H1 (cell line): ENCODE measurements around the gene RPL36A. TPM values are rescaled to one million over a fixed set of nuclear protein-coding genes. Genes with fewer than 3 reads are reported as not detected.

ENCODE experiments used
- CTCF ChIA-PET: fragments of 300-600 bp; sonication (Branson Sonifier 250); formaldehyde crosslinking; loops from one replicate; lab custom pipeline; 2021; ENCODE audit not compliant: partially characterized antibody; lab: Charles Lee
- POLR2A ChIA-PET: fragments of 300-600 bp; sonication (Branson Sonifier 250); formaldehyde crosslinking; loops from one replicate; lab custom pipeline; 2021; ENCODE audit warnings: inconsistent platforms; ENCODE audit not compliant: partially characterized antibody; lab: Charles Lee
- DNase-seq, 2 experiments: peaks; one replicate each; pipeline versions ENCODE4 v3.0.0 to v3.0.0-alpha.2; 2010 to 2022; ENCODE audit warnings: low spot score in 2 of 2, low read depth in 1 of 2, mixed read lengths in 1 of 2
- FAIRE-seq: peaks from 2 replicates; lab custom pipeline; 2011; peaks lifted over from hg19 to GRCh38; lab: Jason Lieb, UNC
- H2AFZ ChIP-seq: 2 replicates; pipeline ENCODE4 v1.8.1; 2012; ENCODE audit warnings: low read length, inconsistent platforms
- H2AK5ac ChIP-seq: 2 replicates; pipeline ENCODE4 v1.6.1; 2013; ENCODE audit warnings: low read depth, low read length
- H2BK120ac ChIP-seq: replicated peaks from 2 replicates; pipeline ENCODE3; 2013; ENCODE audit warnings: low read depth, low read length, inconsistent platforms
- H2BK12ac ChIP-seq: 2 replicates; pipeline ENCODE4 v1.6.1; 2013; ENCODE audit warnings: low read depth, low read length
- H2BK15ac ChIP-seq: 2 replicates; pipeline ENCODE4 v1.6.1; 2013; ENCODE audit warnings: low read length
- H2BK20ac ChIP-seq: 2 replicates; pipeline ENCODE4 v1.6.1; 2013; ENCODE audit warnings: low read length
- H2BK5ac ChIP-seq: 2 replicates; pipeline ENCODE4 v1.6.1; 2013; ENCODE audit warnings: low read depth, low read length
- H3K14ac ChIP-seq: 2 replicates; pipeline ENCODE4 v1.6.1; 2013; ENCODE audit warnings: inconsistent platforms; ENCODE audit not compliant: insufficient read length
- H3K18ac ChIP-seq: 2 replicates; pipeline ENCODE4 v1.6.1; 2013; ENCODE audit warnings: low read length; ENCODE audit errors: extremely low read depth
- H3K23ac ChIP-seq: 2 replicates; pipeline ENCODE4 v1.6.1; 2013; ENCODE audit warnings: inconsistent platforms; ENCODE audit not compliant: insufficient read length
- H3K23me2 ChIP-seq: 2 replicates; pipeline ENCODE4 v1.6.1; 2013; ENCODE audit warnings: low read depth, low read length
- H3K27ac ChIP-seq: 2 replicates; pipeline ENCODE4 v1.6.1; 2011; ENCODE audit warnings: low read depth, low read length, inconsistent platforms
- H3K27me3 ChIP-seq, 4 experiments: replicated peaks in 1 of 4; 1 replicate in 1 of 4; 2 replicates in 3 of 4; pipeline versions ENCODE4 v1.6.1 to v1.8.1; 2011 to 2013; ENCODE audit warnings: low read length in 3 of 4, mild to moderate bottlenecking in 3 of 4, inconsistent platforms in 2 of 4, mixed read lengths in 2 of 4, moderate library complexity in 1 of 4; ENCODE audit not compliant: control insufficient read depth in 3 of 4, insufficient read depth in 3 of 4; ENCODE audit errors: extremely low read depth in 1 of 4
- H3K36me3 ChIP-seq, 4 experiments: 2 replicates each; pipeline versions ENCODE4 v1.6.1 to v1.8.1; 2011 to 2013; ENCODE audit warnings: mild to moderate bottlenecking in 4 of 4, low read length in 3 of 4, moderate library complexity in 2 of 4, control low read depth in 1 of 4, inconsistent platforms in 1 of 4; ENCODE audit not compliant: insufficient read depth in 4 of 4, control insufficient read depth in 2 of 4
- H3K4ac ChIP-seq: replicated peaks from 2 replicates; pipeline ENCODE3; 2013; ENCODE audit warnings: low read length, low read depth, mixed read lengths, inconsistent platforms; ENCODE audit not compliant: insufficient read length
- H3K4me1 ChIP-seq, 4 experiments: replicated peaks in 1 of 4; 1 replicate in 1 of 4; 2 replicates in 3 of 4; pipeline versions ENCODE4 v1.6.1 to v1.8.1; 2011 to 2013; ENCODE audit warnings: low read length in 3 of 4, inconsistent platforms in 2 of 4, mixed read lengths in 1 of 4; ENCODE audit not compliant: insufficient read depth in 4 of 4, control insufficient read depth in 3 of 4
- H3K4me2 ChIP-seq, 2 experiments: 2 replicates each; pipeline versions ENCODE4 v1.6.1 to v1.8.1; 2011 to 2013; ENCODE audit warnings: low read depth in 2 of 2, low read length in 2 of 2, control low read depth in 1 of 2, inconsistent platforms in 1 of 2, mild to moderate bottlenecking in 1 of 2; ENCODE audit not compliant: insufficient read depth in 1 of 2
- H3K4me3 ChIP-seq, 4 experiments: fragments of 200-600, 300-600 bp in 1 of 4; sonication (generic), shearing (Covaris generic), sonication (Bioruptor Twin) in 1 of 4; 2 replicates each; pipeline versions ENCODE4 v1.5.1 to v1.8.1; 2011 to 2016; ENCODE audit warnings: low read length in 4 of 4, low read depth in 3 of 4, control low read depth in 2 of 4, inconsistent platforms in 2 of 4, mild to moderate bottlenecking in 2 of 4, mixed read lengths in 1 of 4, moderate library complexity in 1 of 4; ENCODE audit not compliant: insufficient read depth in 2 of 4; ENCODE audit errors: extremely low read depth in 1 of 4
- H3K56ac ChIP-seq: replicated peaks from 2 replicates; pipeline ENCODE3; 2013; ENCODE audit warnings: low read depth, mild to moderate bottlenecking, mixed read lengths, low read length, inconsistent platforms; ENCODE audit not compliant: insufficient read length
- H3K79me1 ChIP-seq: 2 replicates; pipeline ENCODE4 v1.6.1; 2013; ENCODE audit warnings: low read depth, low read length, control low read depth
- H3K79me2 ChIP-seq, 2 experiments: 2 replicates each; pipeline versions ENCODE4 v1.6.1 to v1.8.1; 2012 to 2013; ENCODE audit warnings: low read length in 2 of 2, mild to moderate bottlenecking in 2 of 2, inconsistent platforms in 1 of 2; ENCODE audit not compliant: insufficient read depth in 2 of 2, control insufficient read depth in 1 of 2
- H3K9ac ChIP-seq, 4 experiments: replicated peaks in 1 of 4; 1 replicate in 1 of 4; 2 replicates in 3 of 4; pipeline versions ENCODE4 v1.6.1 to v1.8.1; 2011 to 2013; ENCODE audit warnings: low read depth in 3 of 4, low read length in 3 of 4, control low read depth in 2 of 4, mild to moderate bottlenecking in 2 of 4, moderate library complexity in 2 of 4, inconsistent platforms in 1 of 4; ENCODE audit errors: extremely low read depth in 1 of 4
- H3K9me3 ChIP-seq, 2 experiments: 2 replicates each; pipeline versions ENCODE4 v1.6.1 to v1.8.1; 2012 to 2013; ENCODE audit warnings: mild to moderate bottlenecking in 2 of 2, moderate library complexity in 2 of 2, control low read depth in 1 of 2, inconsistent platforms in 1 of 2, low read depth in 1 of 2, low read length in 1 of 2, mixed read lengths in 1 of 2; ENCODE audit not compliant: insufficient read depth in 2 of 2
- H4K20me1 ChIP-seq, 2 experiments: replicated peaks in 1 of 2; 2 replicates each; pipeline versions ENCODE3 to v1.8.1; 2011 to 2013; ENCODE audit warnings: inconsistent platforms in 2 of 2, low read length in 2 of 2, mild to moderate bottlenecking in 1 of 2; ENCODE audit not compliant: insufficient read depth in 2 of 2, control insufficient read depth in 1 of 2
- H4K5ac ChIP-seq: 2 replicates; pipeline ENCODE4 v1.6.1; 2013; ENCODE audit warnings: low read length, low read depth, mixed read lengths, inconsistent platforms; ENCODE audit not compliant: insufficient read length
- H4K8ac ChIP-seq: 2 replicates; pipeline ENCODE4 v1.8.0; 2013; ENCODE audit warnings: mild to moderate bottlenecking, moderate library complexity, low read length, inconsistent platforms; ENCODE audit not compliant: insufficient read depth; ENCODE audit errors: extremely low read depth
- H4K91ac ChIP-seq: replicated peaks from 2 replicates; pipeline ENCODE3; 2013; ENCODE audit warnings: low read length, mixed read lengths, inconsistent platforms; ENCODE audit not compliant: insufficient read length
- ATF2 ChIP-seq: IDR thresholded peaks from 2 replicates; pipeline ENCODE4 v1.6.1; 2012; ENCODE audit warnings: low read length, inconsistent platforms
- NRF1 ChIP-seq: IDR thresholded peaks from 2 replicates; pipeline ENCODE4 v1.6.1; 2011; ENCODE audit warnings: mild to moderate bottlenecking, low read depth, low read length, improper control_type of control experiment
- RXRA ChIP-seq: IDR thresholded peaks from 2 replicates; pipeline ENCODE4 v1.6.1; 2011; ENCODE audit warnings: low read depth, mild to moderate bottlenecking, low read length, moderate library complexity; ENCODE audit not compliant: insufficient read depth
- SP2 ChIP-seq: IDR thresholded peaks from 2 replicates; pipeline ENCODE4 v1.6.1; 2012; ENCODE audit warnings: mild to moderate bottlenecking, low read length, inconsistent platforms
- YY1 ChIP-seq: IDR thresholded peaks from 2 replicates; pipeline ENCODE4 v1.6.1; 2011; ENCODE audit warnings: low read depth, mild to moderate bottlenecking, low read length
- ZNF274 ChIP-seq: IDR thresholded peaks from 2 replicates; pipeline ENCODE4 v1.7.0; 2012; ENCODE audit warnings: low read length, borderline replicate concordance; ENCODE audit errors: extremely low read depth
- WGBS, 2 experiments: shearing (Covaris generic) in 1 of 2; methylation state at CpG; one replicate each; pipeline versions ENCODE4 v1.1.6 to v1.1.7; 2013 to 2015; ENCODE audit warnings: low lambda C conversion rate in 2 of 2, mixed read lengths in 2 of 2, inconsistent platforms in 1 of 2, low coverage in 1 of 2, missing lambda C conversion rate in 1 of 2; ENCODE audit not compliant: insufficient replicate concordance in 2 of 2, insufficient coverage in 1 of 2, insufficient read length in 1 of 2; ENCODE audit errors: extremely low coverage in 1 of 2, missing lambda C conversion rate in 1 of 2; 5-methylcytosine and 5-hydroxymethylcytosine counted together
- polyA plus RNA-seq, 7 experiments: library from polyadenylated mRNA; depleted of rRNA in 3 of 7; stranded (reverse) in 5 of 7; unstranded in 2 of 7; fragments of >200 nt in 5 of 7; fragments of 200-250 nt in 2 of 7; gene quantifications; 1 replicate in 5 of 7; 2 replicates in 1 of 7; 4 replicates in 1 of 7; pipeline versions ENCODE4 v1.2.1 to v1.2.3, GENCODE V29; 2011 to 2013; ENCODE audit warnings: missing spikeins in 2 of 7, mixed read lengths in 2 of 7
- total RNA-seq: library from RNA; stranded (reverse); fragmentation: NEBNext Ultra II Directional; extraction: Animal tissue kit (Norgen Biotek cat#: 25700); gene quantifications from 2 replicates; pipeline ENCODE4 v1.2.1, GENCODE V29; 2021

Gene RPL36A
- total and polyA plus RNA-seq, 2 of the 8 experiments (the other 6 are each of a cell fraction or from before 2014, with no cell fraction given), result 271 to 1,587 TPM

- Histone ChIP-seq H2BK120ac (no peak overlapping the region), H3K9me3 (no peaks in the 10 kb centered on the region), H3K4me1 (no peaks in the 10 kb centered on the region), H3K56ac (peak overlapping the region; percentile 69), H4K20me1 (no peaks in the 10 kb centered on the region), H3K36me3 (peaks cover 2 to 12% (median 7%) of the 10 kb centered on the region in 4 experiments; a peak in 4 of 8 replicates), H3K27me3 (no peaks in the 10 kb centered on the region), H3K4me3 (peak overlapping the region; percentile 57 to 88 (median 74)), H3K79me1 (no peaks in the 10 kb centered on the region), H2BK5ac (no peak overlapping the region), H3K23ac (no peak overlapping the region), H4K8ac (no peak overlapping the region), H3K27ac (no peak overlapping the region), H2BK20ac (no peak overlapping the region), H3K4ac (no peak overlapping the region), H3K18ac (no peak overlapping the region), H3K14ac (no peak overlapping the region), H2AFZ (no peak overlapping the region), H2BK12ac (no peak overlapping the region), H3K9ac (peak overlapping the region; percentile 80 to 86 (median 83)), H4K5ac (no peak overlapping the region), H3K23me2 (peaks cover 3% of the 10 kb centered on the region; the same call in 1 of the 2 replicates), H2AK5ac (no peak overlapping the region), H3K79me2 (peaks cover 9 to 33% of the 10 kb centered on the region in 2 experiments), H3K4me2 (peak overlapping the region; percentile 63 to 73), H4K91ac (no peak overlapping the region), H2BK15ac (no peak overlapping the region)
- DNase-seq (no peak), FAIRE-seq (no peak)
- TF ChIP-seq SP2, result no peak
- TF ChIP-seq YY1, result no peak
- TF ChIP-seq ATF2, result no peak
- TF ChIP-seq ZNF274, result no peak
- TF ChIP-seq NRF1, result no peak
- no peak for TF ChIP-seq RXRA
- ChIA-PET POLR2A (interaction anchor here (0.7 to 6.2 kb wide), 6 partner anchors 17 to 566 kb away, joined by 3 to 45 read pairs (median 4); partner anchors contain the start of gene RPL36A), CTCF (interaction anchor here (0.8 kb wide), 1 partner anchor 20 kb away, joined by 3 read pairs; no protein-coding TSS in a partner anchor)
- WGBS, 2 experiments, result 0% methylated on average over 7 of the region's 14 CpGs; no CpG with 5 or more reads in 1 of the 2 experiments
Measured at GRCh38 chrX:101347859-101348451, 42.9 kb upstream of the RPL36A start.
